H1 (cell line): ENCODE results near the gene C1RL. TPM values are rescaled to one million over a fixed set of nuclear protein-coding genes. Genes with fewer than 3 reads are reported as not detected.

Experiments used
- ASH2L ChIP-seq: fragments of 200-600, 300-600 bp; sonication (generic); IDR thresholded peaks from one replicate; pipeline ENCODE4 v1.7.1; 2017; ENCODE audit warnings: low read length
- BACH1 ChIP-seq: IDR thresholded peaks from 2 replicates; pipeline ENCODE4 v1.6.1; 2012; ENCODE audit warnings: low read length, improper control_type of control experiment
- CBX5 ChIP-seq: fragments of 300-800, 300-1000 bp; sonication (generic); IDR thresholded peaks from 2 replicates; pipeline ENCODE4 v1.7.1; 2016; ENCODE audit warnings: antibody characterized with exemption, low read length, low read depth
- CHD2 ChIP-seq: IDR thresholded peaks from 2 replicates; pipeline ENCODE4 v1.6.1; 2012; ENCODE audit warnings: low read length, improper control_type of control experiment
- CREB1 ChIP-seq: IDR thresholded peaks from 2 replicates; pipeline ENCODE4 v1.6.1; 2012; ENCODE audit warnings: inconsistent platforms
- EGR1 ChIP-seq: IDR thresholded peaks from 2 replicates; pipeline ENCODE4 v1.6.1; 2011; ENCODE audit warnings: low read depth, low read length, borderline replicate concordance
- EP300 ChIP-seq, 2 experiments: IDR thresholded peaks; 1 replicate in 1 of 2; 2 replicates in 1 of 2; pipeline ENCODE4 v1.6.1; 2011 to 2012; ENCODE audit warnings: low read depth in 2 of 2, low read length in 2 of 2, mild to moderate bottlenecking in 2 of 2, borderline replicate concordance in 1 of 2, inconsistent platforms in 1 of 2, moderate library complexity in 1 of 2
- GTF2F1 ChIP-seq: IDR thresholded peaks from 2 replicates; pipeline ENCODE4 v1.6.1; 2012; ENCODE audit warnings: low read depth, low read length, improper control_type of control experiment, borderline replicate concordance
- HDAC6 ChIP-seq: IDR thresholded peaks from one replicate; pipeline ENCODE4 v1.7.1; 2012; ENCODE audit warnings: low read depth, mild to moderate bottlenecking, inconsistent platforms, low read length, moderate library complexity
- JUND ChIP-seq: IDR thresholded peaks from 2 replicates; pipeline ENCODE4 v1.6.1; 2011; ENCODE audit warnings: mild to moderate bottlenecking, improper control_type of control experiment, low read length
- KDM1A ChIP-seq: fragments of 200-600, 300-600 bp; sonication (generic); IDR thresholded peaks from 2 replicates; pipeline ENCODE4 v1.7.1; 2016; ENCODE audit warnings: mild to moderate bottlenecking, low read length, borderline replicate concordance
- KDM4A ChIP-seq: IDR thresholded peaks from one replicate; pipeline ENCODE4 v1.7.1; 2012; ENCODE audit warnings: low read depth, mild to moderate bottlenecking, moderate library complexity, low read length, inconsistent platforms; ENCODE audit not compliant: severe bottlenecking
- NANOG ChIP-seq: IDR thresholded peaks from 2 replicates; pipeline ENCODE4 v1.6.1; 2011; ENCODE audit warnings: low read length, low read depth, mild to moderate bottlenecking, inconsistent platforms; ENCODE audit not compliant: insufficient read depth, poor library complexity, severe bottlenecking
- PHF8 ChIP-seq: fragments of 200-600 bp; sonication (generic); conservative IDR thresholded peaks from 2 replicates; pipeline ENCODE4 v1.7.1; 2012; ENCODE audit warnings: low read depth, mild to moderate bottlenecking, inconsistent platforms, low read length, moderate library complexity
- POLR2A ChIP-seq, 2 experiments: IDR thresholded peaks; 1 replicate in 1 of 2; 2 replicates in 1 of 2; pipeline ENCODE4 v1.6.1; 2011; ENCODE audit warnings: low read depth in 2 of 2, low read length in 2 of 2, mild to moderate bottlenecking in 2 of 2; ENCODE audit errors: control extremely low read depth in 1 of 2
- POLR2AphosphoS5 ChIP-seq: IDR thresholded peaks from 2 replicates; pipeline ENCODE4 v1.6.1; 2011; ENCODE audit warnings: low read depth, low read length
- RAD21 ChIP-seq, 2 experiments: IDR thresholded peaks in 1 of 2; conservative IDR thresholded peaks in 1 of 2; 2 replicates each; pipeline ENCODE4 v1.6.1; 2011; ENCODE audit warnings: low read depth in 2 of 2, low read length in 2 of 2, improper control_type of control experiment in 1 of 2, inconsistent platforms in 1 of 2, mild to moderate bottlenecking in 1 of 2, moderate library complexity in 1 of 2
- RBBP5 ChIP-seq: IDR thresholded peaks from 2 replicates; pipeline ENCODE4 v1.7.1; 2012; ENCODE audit warnings: low read depth, mild to moderate bottlenecking, inconsistent platforms, low read length, moderate library complexity, borderline replicate concordance
- SIN3A ChIP-seq, 2 experiments: IDR thresholded peaks in 1 of 2; conservative IDR thresholded peaks in 1 of 2; 2 replicates each; pipeline ENCODE4 v1.6.1; 2011 to 2012; ENCODE audit warnings: low read length in 2 of 2, improper control_type of control experiment in 1 of 2, low read depth in 1 of 2, mild to moderate bottlenecking in 1 of 2
- SP2 ChIP-seq: IDR thresholded peaks from 2 replicates; pipeline ENCODE4 v1.6.1; 2012; ENCODE audit warnings: mild to moderate bottlenecking, low read length, inconsistent platforms
- TAF1 ChIP-seq: IDR thresholded peaks from 2 replicates; pipeline ENCODE4 v1.6.1; 2011; ENCODE audit warnings: mild to moderate bottlenecking, low read depth, low read length
- TAF7 ChIP-seq: optimal IDR thresholded peaks from 2 replicates; pipeline ENCODE3; 2011; ENCODE audit warnings: low read depth, mild to moderate bottlenecking, inconsistent platforms, low read length, moderate library complexity, borderline replicate concordance
- polyA plus RNA-seq, 7 experiments: library from polyadenylated mRNA; depleted of rRNA in 3 of 7; stranded (reverse) in 5 of 7; unstranded in 2 of 7; fragments of >200 nt in 5 of 7; fragments of 200-250 nt in 2 of 7; gene quantifications; 1 replicate in 5 of 7; 2 replicates in 1 of 7; 4 replicates in 1 of 7; pipeline versions ENCODE4 v1.2.1 to v1.2.3, GENCODE V29; 2011 to 2013; ENCODE audit warnings: missing spikeins in 2 of 7, mixed read lengths in 2 of 7
- total RNA-seq: library from RNA; stranded (reverse); fragmentation: NEBNext Ultra II Directional; extraction: Animal tissue kit (Norgen Biotek cat#: 25700); gene quantifications from 2 replicates; pipeline ENCODE4 v1.2.1, GENCODE V29; 2021
- TF ChIP-seq, protein P1 (sequence below): IDR thresholded peaks from 2 replicates; pipeline ENCODE4 v1.6.1; 2011; ENCODE audit warnings: low read length, improper control_type of control experiment

The C1RL gene
- total and polyA plus RNA-seq, 2 of the 8 experiments (the other 6 are each of a cell fraction or from before 2014, with no cell fraction given), result 11.4 to 15.5 TPM

DNA sequence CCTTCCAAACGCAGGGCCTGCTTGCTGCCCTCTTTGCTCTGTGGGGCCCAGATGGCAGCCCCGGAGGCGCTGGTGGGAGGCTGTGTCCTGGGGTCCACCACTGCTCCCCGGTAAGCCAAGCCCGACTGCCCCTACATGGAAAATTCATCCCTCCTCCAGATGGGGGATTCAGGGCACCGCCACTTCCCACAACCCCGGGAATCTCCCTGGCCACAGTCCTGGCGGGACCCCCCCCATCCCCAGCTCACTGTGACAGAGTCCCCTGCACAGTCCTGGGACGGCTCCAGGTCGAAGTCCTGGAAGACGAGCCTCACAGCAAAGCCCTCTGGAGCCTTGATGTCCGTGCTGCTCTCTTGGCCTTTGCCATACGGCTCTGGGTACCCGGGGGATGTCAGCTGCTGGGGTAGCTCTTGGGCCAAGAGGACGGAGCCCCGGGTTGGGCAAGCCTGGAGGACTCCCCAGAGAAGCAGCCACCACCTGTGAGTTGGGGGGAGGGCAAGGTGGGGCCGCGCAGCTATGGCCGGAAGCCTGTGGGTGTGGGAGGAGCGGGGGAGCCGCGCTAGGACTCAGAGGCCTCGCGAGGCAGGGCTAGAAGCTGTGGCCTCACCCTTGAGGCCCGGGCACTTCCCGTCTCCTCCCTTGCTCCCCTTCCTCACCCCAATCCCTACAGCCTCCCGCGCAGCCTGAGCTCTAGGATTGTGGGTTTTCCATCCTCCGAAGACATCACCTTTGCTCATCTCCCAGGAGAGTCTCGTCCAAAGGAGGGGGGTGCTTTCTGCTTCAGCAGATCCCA lies 815 bp downstream of the C1RL start (continued):
- TF ChIP-seq RAD21 (IDR thresholded peaks at IDR 0.05 in 1 of 2, conservative IDR thresholded peaks at IDR 0.05 in 1 of 2; ENCODE audit: low read depth in 2 of 2, low read length in 2 of 2) (no peak), ASH2L (peak; percentile 57), KDM4A (peak; percentile 47), JUND (no peak), KDM1A (peak; percentile 85; the same call in 1 of the 2 replicates), PHF8 (peak; percentile 38; the same call in 1 of the 2 replicates), CBX5 (no peak), POLR2A (IDR thresholded peaks at IDR 0.05; ENCODE audit: control extremely low read depth in 1 of 2, low read depth in 2 of 2, low read length in 2 of 2) (peak in 1 of 2 experiments; percentile 68; a peak in 2 of 3 replicates), TAF1 (0 out of 2 replicates have a peak, but pooled peaks have one; percentile 32), GTF2F1 (0 out of 2 replicates have a peak, but pooled peaks have one; percentile 49), NANOG (no peak), EGR1 (0 out of 2 replicates have a peak, but pooled peaks have one; percentile 39), CREB1 (no peak), SP2 (no peak), SIN3A (conservative IDR thresholded peaks at IDR 0.05 in 1 of 2, IDR thresholded peaks at IDR 0.05 in 1 of 2; ENCODE audit: low read depth in 1 of 2, low read length in 2 of 2) (peak; percentile 29 to 42; a peak in 1 of 4 replicates), HDAC6 (no peak), POLR2AphosphoS5 (0 out of 2 replicates have a peak, but pooled peaks have one; percentile 55), BACH1 (0 out of 2 replicates have a peak, but pooled peaks have one; percentile 31), EP300 (IDR thresholded peaks at IDR 0.05; ENCODE audit: borderline replicate concordance in 1 of 2, low read depth in 2 of 2, low read length in 2 of 2) (no peak), TAF7 (no peak), RBBP5 (peak; percentile 89), CHD2 (peak; percentile 80)
- TF ChIP-seq, protein P1, sequence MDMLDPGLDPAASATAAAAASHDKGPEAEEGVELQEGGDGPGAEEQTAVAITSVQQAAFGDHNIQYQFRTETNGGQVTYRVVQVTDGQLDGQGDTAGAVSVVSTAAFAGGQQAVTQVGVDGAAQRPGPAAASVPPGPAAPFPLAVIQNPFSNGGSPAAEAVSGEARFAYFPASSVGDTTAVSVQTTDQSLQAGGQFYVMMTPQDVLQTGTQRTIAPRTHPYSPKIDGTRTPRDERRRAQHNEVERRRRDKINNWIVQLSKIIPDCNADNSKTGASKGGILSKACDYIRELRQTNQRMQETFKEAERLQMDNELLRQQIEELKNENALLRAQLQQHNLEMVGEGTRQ, result no peak
